Measurements from ENCODE around the gene USP6NL. TPM values are rescaled to one million over a fixed set of nuclear protein-coding genes. Genes with fewer than 3 reads are reported as not detected.

Gene USP6NL
- total and polyA plus RNA-seq, 2 of the 13 experiments (the other 11 are each of a cell fraction or from before 2014, with no cell fraction given), result 10.5 to 22.9 TPM

DNA sequence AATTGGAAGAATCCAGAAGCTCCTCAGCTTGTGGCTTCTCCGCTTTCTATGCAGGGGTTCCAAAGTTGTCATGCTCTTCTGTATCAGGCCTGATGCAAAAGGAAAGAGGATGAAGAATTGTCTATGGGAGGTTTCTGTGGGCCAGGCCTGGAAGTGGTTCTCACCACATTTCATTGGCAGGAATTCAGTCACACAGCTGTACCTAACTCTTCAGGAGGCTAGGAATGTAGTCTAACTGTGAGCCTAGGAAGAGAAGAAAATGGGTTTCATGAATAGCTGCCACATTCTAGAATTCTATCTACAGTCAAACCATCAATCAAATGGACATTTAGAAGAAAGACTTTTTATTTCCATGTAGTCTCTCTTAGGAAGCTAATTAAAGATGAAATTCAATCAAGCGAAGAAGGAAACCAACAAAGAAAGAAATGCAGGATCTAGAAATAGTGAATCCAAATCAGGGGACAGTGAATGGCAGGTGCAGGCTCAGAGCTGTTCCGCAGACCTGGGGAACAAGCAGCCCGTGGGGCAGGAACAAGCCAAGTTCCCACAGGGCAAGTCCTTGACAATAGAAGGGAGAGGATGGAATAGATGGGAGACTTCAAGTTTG, 25.4 kb upstream of the USP6NL start:
- CTCF ChIA-PET (ENCODE audit: low intra/inter-chr PET ratio, low total read pairs), result no interaction called here

More for the DNA sequence above, 25.4 kb upstream of the USP6NL start:
- intact Hi-C loops (cut with micrococcal nuclease; ENCODE audit: unreplicated experiment) (no loop called here), in situ Hi-C loops (cut with HindIII; ENCODE audit: extremely low pct_ligation_motif_present, low pct_unique_long_range_greater_than_20kb) (no loop called here)
- no peak overlapping the region for H3K4me3 ChIP-seq (replicated peaks in 1 of 3; ENCODE audit: insufficient read depth in 1 of 3, low read depth in 2 of 3, low read length in 3 of 3)
- no peak for TF ChIP-seq PHF20 (CRISPR knock-in tag; IDR thresholded peaks at IDR 0.05)
- TF ChIP-seq, protein P1, sequence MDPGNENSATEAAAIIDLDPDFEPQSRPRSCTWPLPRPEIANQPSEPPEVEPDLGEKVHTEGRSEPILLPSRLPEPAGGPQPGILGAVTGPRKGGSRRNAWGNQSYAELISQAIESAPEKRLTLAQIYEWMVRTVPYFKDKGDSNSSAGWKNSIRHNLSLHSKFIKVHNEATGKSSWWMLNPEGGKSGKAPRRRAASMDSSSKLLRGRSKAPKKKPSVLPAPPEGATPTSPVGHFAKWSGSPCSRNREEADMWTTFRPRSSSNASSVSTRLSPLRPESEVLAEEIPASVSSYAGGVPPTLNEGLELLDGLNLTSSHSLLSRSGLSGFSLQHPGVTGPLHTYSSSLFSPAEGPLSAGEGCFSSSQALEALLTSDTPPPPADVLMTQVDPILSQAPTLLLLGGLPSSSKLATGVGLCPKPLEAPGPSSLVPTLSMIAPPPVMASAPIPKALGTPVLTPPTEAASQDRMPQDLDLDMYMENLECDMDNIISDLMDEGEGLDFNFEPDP (CRISPR knock-in tag; conservative IDR thresholded peaks at IDR 0.05), result no peak
- TF ChIP-seq, protein P2, sequence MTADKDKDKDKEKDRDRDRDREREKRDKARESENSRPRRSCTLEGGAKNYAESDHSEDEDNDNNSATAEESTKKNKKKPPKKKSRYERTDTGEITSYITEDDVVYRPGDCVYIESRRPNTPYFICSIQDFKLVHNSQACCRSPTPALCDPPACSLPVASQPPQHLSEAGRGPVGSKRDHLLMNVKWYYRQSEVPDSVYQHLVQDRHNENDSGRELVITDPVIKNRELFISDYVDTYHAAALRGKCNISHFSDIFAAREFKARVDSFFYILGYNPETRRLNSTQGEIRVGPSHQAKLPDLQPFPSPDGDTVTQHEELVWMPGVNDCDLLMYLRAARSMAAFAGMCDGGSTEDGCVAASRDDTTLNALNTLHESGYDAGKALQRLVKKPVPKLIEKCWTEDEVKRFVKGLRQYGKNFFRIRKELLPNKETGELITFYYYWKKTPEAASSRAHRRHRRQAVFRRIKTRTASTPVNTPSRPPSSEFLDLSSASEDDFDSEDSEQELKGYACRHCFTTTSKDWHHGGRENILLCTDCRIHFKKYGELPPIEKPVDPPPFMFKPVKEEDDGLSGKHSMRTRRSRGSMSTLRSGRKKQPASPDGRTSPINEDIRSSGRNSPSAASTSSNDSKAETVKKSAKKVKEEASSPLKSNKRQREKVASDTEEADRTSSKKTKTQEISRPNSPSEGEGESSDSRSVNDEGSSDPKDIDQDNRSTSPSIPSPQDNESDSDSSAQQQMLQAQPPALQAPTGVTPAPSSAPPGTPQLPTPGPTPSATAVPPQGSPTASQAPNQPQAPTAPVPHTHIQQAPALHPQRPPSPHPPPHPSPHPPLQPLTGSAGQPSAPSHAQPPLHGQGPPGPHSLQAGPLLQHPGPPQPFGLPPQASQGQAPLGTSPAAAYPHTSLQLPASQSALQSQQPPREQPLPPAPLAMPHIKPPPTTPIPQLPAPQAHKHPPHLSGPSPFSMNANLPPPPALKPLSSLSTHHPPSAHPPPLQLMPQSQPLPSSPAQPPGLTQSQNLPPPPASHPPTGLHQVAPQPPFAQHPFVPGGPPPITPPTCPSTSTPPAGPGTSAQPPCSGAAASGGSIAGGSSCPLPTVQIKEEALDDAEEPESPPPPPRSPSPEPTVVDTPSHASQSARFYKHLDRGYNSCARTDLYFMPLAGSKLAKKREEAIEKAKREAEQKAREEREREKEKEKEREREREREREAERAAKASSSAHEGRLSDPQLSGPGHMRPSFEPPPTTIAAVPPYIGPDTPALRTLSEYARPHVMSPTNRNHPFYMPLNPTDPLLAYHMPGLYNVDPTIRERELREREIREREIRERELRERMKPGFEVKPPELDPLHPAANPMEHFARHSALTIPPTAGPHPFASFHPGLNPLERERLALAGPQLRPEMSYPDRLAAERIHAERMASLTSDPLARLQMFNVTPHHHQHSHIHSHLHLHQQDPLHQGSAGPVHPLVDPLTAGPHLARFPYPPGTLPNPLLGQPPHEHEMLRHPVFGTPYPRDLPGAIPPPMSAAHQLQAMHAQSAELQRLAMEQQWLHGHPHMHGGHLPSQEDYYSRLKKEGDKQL (CRISPR knock-in tag; IDR thresholded peaks at IDR 0.05; ENCODE audit: low read depth), result no peak
- TF ChIP-seq JARID2 (CRISPR knock-in tag; IDR thresholded peaks at IDR 0.05; ENCODE audit: insufficient replicate concordance), result no peak
- TF ChIP-seq SP140L (CRISPR knock-in tag; IDR thresholded peaks at IDR 0.05; ENCODE audit: borderline replicate concordance), result no peak
- TF ChIP-seq, protein P3, sequence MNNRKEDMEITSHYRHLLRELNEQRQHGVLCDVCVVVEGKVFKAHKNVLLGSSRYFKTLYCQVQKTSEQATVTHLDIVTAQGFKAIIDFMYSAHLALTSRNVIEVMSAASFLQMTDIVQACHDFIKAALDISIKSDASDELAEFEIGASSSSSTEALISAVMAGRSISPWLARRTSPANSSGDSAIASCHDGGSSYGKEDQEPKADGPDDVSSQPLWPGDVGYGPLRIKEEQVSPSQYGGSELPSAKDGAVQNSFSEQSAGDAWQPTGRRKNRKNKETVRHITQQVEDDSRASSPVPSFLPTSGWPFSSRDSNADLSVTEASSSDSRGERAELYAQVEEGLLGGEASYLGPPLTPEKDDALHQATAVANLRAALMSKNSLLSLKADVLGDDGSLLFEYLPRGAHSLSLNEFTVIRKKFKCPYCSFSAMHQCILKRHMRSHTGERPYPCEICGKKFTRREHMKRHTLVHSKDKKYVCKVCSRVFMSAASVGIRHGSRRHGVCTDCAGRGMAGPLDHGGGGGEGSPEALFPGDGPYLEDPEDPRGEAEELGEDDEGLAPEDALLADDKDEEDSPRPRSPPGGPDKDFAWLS (CRISPR knock-in tag; IDR thresholded peaks at IDR 0.05; ENCODE audit: borderline replicate concordance), result no peak
- TF ChIP-seq, protein P4, sequence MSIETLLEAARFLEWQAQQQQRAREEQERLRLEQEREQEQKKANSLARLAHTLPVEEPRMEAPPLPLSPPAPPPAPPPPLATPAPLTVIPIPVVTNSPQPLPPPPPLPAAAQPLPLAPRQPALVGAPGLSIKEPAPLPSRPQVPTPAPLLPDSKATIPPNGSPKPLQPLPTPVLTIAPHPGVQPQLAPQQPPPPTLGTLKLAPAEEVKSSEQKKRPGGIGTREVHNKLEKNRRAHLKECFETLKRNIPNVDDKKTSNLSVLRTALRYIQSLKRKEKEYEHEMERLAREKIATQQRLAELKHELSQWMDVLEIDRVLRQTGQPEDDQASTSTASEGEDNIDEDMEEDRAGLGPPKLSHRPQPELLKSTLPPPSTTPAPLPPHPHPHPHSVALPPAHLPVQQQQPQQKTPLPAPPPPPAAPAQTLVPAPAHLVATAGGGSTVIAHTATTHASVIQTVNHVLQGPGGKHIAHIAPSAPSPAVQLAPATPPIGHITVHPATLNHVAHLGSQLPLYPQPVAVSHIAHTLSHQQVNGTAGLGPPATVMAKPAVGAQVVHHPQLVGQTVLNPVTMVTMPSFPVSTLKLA (IDR thresholded peaks at IDR 0.05), result no peak
- TF ChIP-seq ZKSCAN1 (IDR thresholded peaks at IDR 0.05; ENCODE audit: low read length), result no peak
- 89% methylated on average over 4 of the region's 4 CpGs for WGBS (ENCODE audit: low lambda C conversion rate)
- FAIRE-seq, result no peak
- ATAC-seq, result no peak
- POLR2A ChIA-PET, result no interaction called here
- H3K27ac ChIP-seq (ENCODE audit: extremely low read length, insufficient read depth, low read length), result no peak overlapping the region
- no peaks in the 10 kb centered on the region for H3K79me2 ChIP-seq (ENCODE audit: insufficient read depth, low read length)
- H2AFZ ChIP-seq (ENCODE audit: low read length), result no peak overlapping the region
- H4K20me1 ChIP-seq (ENCODE audit: insufficient read depth, low read length), result no peaks in the 10 kb centered on the region
- H3K27me3 ChIP-seq (ENCODE audit: control insufficient read depth in 1 of 2, insufficient read depth in 2 of 2, low read length in 2 of 2), result peaks cover 2 to 9% of the 10 kb centered on the region in 2 experiments; a peak in 2 of 5 replicates
- BruUV-seq (replicated peaks), result no TSS peak
- H3K4me1 ChIP-seq (ENCODE audit: insufficient read depth, low read length), result peaks cover 23% of the 10 kb centered on the region
- H3K9me3 ChIP-seq (ENCODE audit: low read length), result no peaks in the 10 kb centered on the region
- no peak overlapping the region for H3K4me2 ChIP-seq (ENCODE audit: low read depth, low read length)
- no peak for DNase-seq (ENCODE audit: low spot score)
- no peaks in the 10 kb centered on the region for H3K36me3 ChIP-seq (replicated peaks in 1 of 2; ENCODE audit: control insufficient read depth in 1 of 2, insufficient read depth in 2 of 2, low read length in 2 of 2)
- no peak overlapping the region for H3K9ac ChIP-seq (ENCODE audit: insufficient read depth, low read depth, low read length)

All from HepG2 (cell line).